ENCODE data around the gene TRIM31. TPM values are rescaled to one million over a fixed set of nuclear protein-coding genes. Genes with fewer than 3 reads are reported as not detected.

TRIM31 gene
- total RNA-seq, 2 donors from 2014 or later, result not detected

GRCh38 chr6:30097902-30098768, 14.8 kb downstream of the TRIM31 start:
- no peaks in the 10 kb centered on the region for H3K9me3 Mint-ChIP-seq
- no peaks in the 10 kb centered on the region for H3K36me3 Mint-ChIP-seq
- ATAC-seq (no peak), DNase-seq (ENCODE audit: low spot score) (no peak)
- no peak overlapping the region for H3K27ac Mint-ChIP-seq
- H3K27me3 Mint-ChIP-seq, result peaks cover 63 to 77% of the 10 kb centered on the region in 2 donors
- no peak overlapping the region for H3K4me3 Mint-ChIP-seq
- peaks cover 26 to 28% of the 10 kb centered on the region in 2 donors for H3K4me1 Mint-ChIP-seq (ENCODE audit: low read depth in 2 of 2)

GRCh38 chr6:30096829-30097228, 16.1 kb downstream of the TRIM31 start:
- Mint-ChIP-seq H3K4me1 (ENCODE audit: low read depth in 2 of 2) (peaks cover 17 to 19% of the 10 kb centered on the region in 2 donors), H3K27ac (no peak overlapping the region), H3K4me3 (no peak overlapping the region), H3K27me3 (peaks cover 69 to 90% of the 10 kb centered on the region in 2 donors), H3K36me3 (no peaks in the 10 kb centered on the region), H3K9me3 (no peaks in the 10 kb centered on the region)
- no peak for ATAC-seq
- DNase-seq (ENCODE audit: low spot score), result no peak

- Mint-ChIP-seq H3K4me1 (ENCODE audit: low read depth in 2 of 2) (no peaks in the 10 kb centered on the region), H3K36me3 (no peaks in the 10 kb centered on the region), H3K4me3 (no peak overlapping the region), H3K27me3 (peaks cover 58 to 85% of the 10 kb centered on the region in 2 donors), H3K27ac (no peak overlapping the region), H3K9me3 (no peaks in the 10 kb centered on the region)
- no peak for ATAC-seq
- DNase-seq (ENCODE audit: low spot score), result no peak
Measured at GRCh38 chr6:30093951-30094661, 18.8 kb downstream of the TRIM31 start.

GRCh38 chr6:30092852-30093543, 19.9 kb downstream of the TRIM31 start:
- H3K27me3 Mint-ChIP-seq, result peaks cover 53 to 81% of the 10 kb centered on the region in 2 donors
- DNase-seq (ENCODE audit: low spot score) (no peak), ATAC-seq (no peak)
- no peak overlapping the region for H3K4me3 Mint-ChIP-seq
- H3K36me3 Mint-ChIP-seq, result no peaks in the 10 kb centered on the region
- H3K27ac Mint-ChIP-seq, result no peak overlapping the region
- H3K4me1 Mint-ChIP-seq (ENCODE audit: low read depth in 2 of 2), result no peaks in the 10 kb centered on the region
- no peaks in the 10 kb centered on the region for H3K9me3 Mint-ChIP-seq

- no peaks in the 10 kb centered on the region for H3K4me1 Mint-ChIP-seq (ENCODE audit: low read depth in 2 of 2)
- H3K36me3 Mint-ChIP-seq, result no peaks in the 10 kb centered on the region
- DNase-seq (ENCODE audit: low spot score) (no peak), ATAC-seq (no peak)
- H3K27ac Mint-ChIP-seq, result no peak overlapping the region
- H3K4me3 Mint-ChIP-seq, result no peak overlapping the region
- H3K9me3 Mint-ChIP-seq, result no peaks in the 10 kb centered on the region
- peaks cover 48 to 81% of the 10 kb centered on the region in 2 donors for H3K27me3 Mint-ChIP-seq
Measured at GRCh38 chr6:30091577-30092381, 21.1 kb downstream of the TRIM31 start.

- Mint-ChIP-seq H3K4me3 (no peak overlapping the region), H3K4me1 (ENCODE audit: low read depth in 2 of 2) (no peaks in the 10 kb centered on the region), H3K27me3 (peaks cover 34 to 68% of the 10 kb centered on the region in 2 donors), H3K27ac (no peak overlapping the region), H3K9me3 (no peaks in the 10 kb centered on the region), H3K36me3 (no peaks in the 10 kb centered on the region)
- ATAC-seq, result no peak
- DNase-seq (ENCODE audit: low spot score), result no peak
Measured at GRCh38 chr6:30087876-30088275, 25.0 kb downstream of the TRIM31 start.

- H3K4me1 Mint-ChIP-seq (ENCODE audit: low read depth in 2 of 2), result peaks cover 25 to 35% of the 10 kb centered on the region in 2 donors
- ATAC-seq (no peak), DNase-seq (ENCODE audit: low spot score) (no peak)
- H3K27me3 Mint-ChIP-seq, result peaks cover 56 to 79% of the 10 kb centered on the region in 2 donors
- no peak overlapping the region for H3K4me3 Mint-ChIP-seq
- no peak overlapping the region for H3K27ac Mint-ChIP-seq
- H3K36me3 Mint-ChIP-seq, result no peaks in the 10 kb centered on the region
- no peaks in the 10 kb centered on the region for H3K9me3 Mint-ChIP-seq
Measured at GRCh38 chr6:30077218-30077617, 35.7 kb downstream of the TRIM31 start.

- H3K36me3 Mint-ChIP-seq, result no peaks in the 10 kb centered on the region
Measured at GRCh38 chr6:30075790-30076732, 36.8 kb downstream of the TRIM31 start.

GRCh38 chr6:30075094-30075789, 37.6 kb downstream of the TRIM31 start, which contains the start of gene RNF39:
TSS of gene RNF39 (minus strand) at chr6:30075769. CDS start at chr6:30075585, 184 bp downstream.
- H3K36me3 Mint-ChIP-seq, result peaks cover 5% of the 10 kb centered on the region
- ATAC-seq (no peak), DNase-seq (ENCODE audit: low spot score) (no peak)
- H3K27me3 Mint-ChIP-seq, result peaks cover 64 to 83% of the 10 kb centered on the region in 2 donors
- H3K4me1 Mint-ChIP-seq (ENCODE audit: low read depth in 2 of 2), result peaks cover 40 to 47% of the 10 kb centered on the region in 2 donors
- peak within 1 kb of the TSS; percentile 5 for H3K4me3 Mint-ChIP-seq
- H3K9me3 Mint-ChIP-seq, result no peaks in the 10 kb centered on the region
- H3K27ac Mint-ChIP-seq, result no peak within 1 kb of the TSS

More at GRCh38 chr6:30075790-30076732, 36.8 kb downstream of the TRIM31 start:
- H3K9me3 Mint-ChIP-seq, result no peaks in the 10 kb centered on the region
- ATAC-seq, result no peak
- no peak for DNase-seq (ENCODE audit: low spot score)
- H3K27me3 Mint-ChIP-seq, result peaks cover 63 to 87% of the 10 kb centered on the region in 2 donors
- H3K27ac Mint-ChIP-seq, result no peak overlapping the region
- peaks cover 33 to 41% of the 10 kb centered on the region in 2 donors for H3K4me1 Mint-ChIP-seq (ENCODE audit: low read depth in 2 of 2)
- peak overlapping the region; percentile 5 for H3K4me3 Mint-ChIP-seq

GRCh38 chr6:30074331-30075093, 38.4 kb downstream of the TRIM31 start:
- H3K9me3 Mint-ChIP-seq, result no peaks in the 10 kb centered on the region
- H3K27me3 Mint-ChIP-seq, result peaks cover 65 to 76% of the 10 kb centered on the region in 2 donors
- DNase-seq (ENCODE audit: low spot score) (no peak), ATAC-seq (no peak)
- H3K4me3 Mint-ChIP-seq, result no peak overlapping the region
- peaks cover 43 to 50% of the 10 kb centered on the region in 2 donors for H3K4me1 Mint-ChIP-seq (ENCODE audit: low read depth in 2 of 2)
- no peak overlapping the region for H3K27ac Mint-ChIP-seq
- H3K36me3 Mint-ChIP-seq, result peaks cover 10% of the 10 kb centered on the region

GRCh38 chr6:30073489-30074235, 39.2 kb downstream of the TRIM31 start:
- DNase-seq (ENCODE audit: low spot score) (no peak), ATAC-seq (no peak)
- no peaks in the 10 kb centered on the region for H3K9me3 Mint-ChIP-seq
- peaks cover 57 to 68% of the 10 kb centered on the region in 2 donors for H3K27me3 Mint-ChIP-seq
- peaks cover 10% of the 10 kb centered on the region for H3K36me3 Mint-ChIP-seq
- H3K27ac Mint-ChIP-seq, result no peak overlapping the region
- no peak overlapping the region for H3K4me3 Mint-ChIP-seq
- peaks cover 44 to 51% of the 10 kb centered on the region in 2 donors for H3K4me1 Mint-ChIP-seq (ENCODE audit: low read depth in 2 of 2)
